Psoas muscle (tissue), 8 donors: Measurements from ENCODE around the gene EPB41L4B. TPM values are rescaled to one million over a fixed set of nuclear protein-coding genes. Genes with fewer than 3 reads are reported as not detected.
"Not testable (repeated sequence)": the region's sequence is repeated elsewhere in the genome, so short reads cannot be mapped to it uniquely, and the experiment has no call there.

Experiments used
- ATAC-seq, 4 donors: fragments of 200-7000 bp; cut with Tn5 transposase; one replicate each; pipeline ENCODE4 v1.9.1; 2020; ENCODE audit warnings: moderate library complexity in 3 of 4, mild to moderate bottlenecking in 2 of 4
- DNase-seq, 2 donors: peaks; one replicate each; pipeline ENCODE4 v3.0.0-alpha.2; 2020
- H3K27ac ChIP-seq: fragments of 200-600 bp; one replicate; pipeline ENCODE4 v1.8.0; 2022
- H3K27me3 ChIP-seq, 3 donors: fragments of 200-600 bp in 1 of 3; one replicate each; pipeline versions ENCODE4 v1.6.1 to v1.8.0; 2013 to 2022; ENCODE audit warnings: low read length in 2 of 3, mild to moderate bottlenecking in 2 of 3, moderate library complexity in 1 of 3; ENCODE audit not compliant: insufficient read depth in 3 of 3
- H3K36me3 ChIP-seq, 2 donors: fragments of 200-600 bp in 1 of 2; one replicate each; pipeline versions ENCODE4 v1.6.1 to v1.8.0; 2013 to 2022; ENCODE audit warnings: low read depth in 1 of 2, mild to moderate bottlenecking in 1 of 2, moderate library complexity in 1 of 2; ENCODE audit not compliant: insufficient read depth in 1 of 2
- H3K4me1 ChIP-seq: fragments of 200-600 bp; one replicate; pipeline ENCODE4 v1.8.0; 2022
- H3K4me3 ChIP-seq: fragments of 200-600 bp; one replicate; pipeline ENCODE4 v1.8.0; 2022; ENCODE audit warnings: mild to moderate bottlenecking
- H3K9me3 ChIP-seq: fragments of 200-600 bp; one replicate; pipeline ENCODE4 v1.8.0; 2022
- CTCF ChIP-seq: fragments of 200-600 bp; IDR thresholded peaks from one replicate; pipeline ENCODE4 v1.8.0; 2022; ENCODE audit warnings: antibody characterized with exemption
- WGBS, 3 donors: extraction: QIAGEN DNeasy Blood & Tissue Kit; methylation state at CpG; one replicate each; pipeline versions ENCODE4 v1.1.6 to v1.1.7; 2013; 5-methylcytosine and 5-hydroxymethylcytosine counted together
- intact Hi-C, 2 donors: fragments of 100-400 bp; cut with DNase I; formaldehyde crosslinking; loops; one replicate each; pipeline versions ENCODE4 v1.11.0 to v1.14.2; 2022
- polyA plus RNA-seq, 3 donors: library from polyadenylated mRNA; stranded (reverse); fragments of 200-250 nt; gene quantifications; one replicate each; pipeline ENCODE4 v1.2.3, GENCODE V29; 2013
- total RNA-seq, 4 donors: library from RNA; stranded (reverse); fragmentation: NEBNext Ultra II Directional in 2 of 4; extraction: Animal tissue kit (Norgen Biotek cat#: 25700) in 2 of 4; gene quantifications; one replicate each; pipeline versions ENCODE4 v1.2.1 to v1.2.4, GENCODE V29; 2021 to 2023
- donor health status: healthy with polysubstance abuse.
- donor health status: DM: no; HTN: no; CAD: no; lungs with moderate emphysema.
- donor health status: Bipolar disorder and iron deficiency.
- donor health status: healthy.
- donor health status: DM: yes; HTN: yes; CAD: no.
- donor health status: DM: no; HTN: no; CAD: no.
- donor health status: DM: no; HTN: no; CAD: no.
- donor health status: DM: yes; HTN: yes; CAD: no.

The EPB41L4B gene
- total and polyA plus RNA-seq, 7 donors: 0.33 to 4.6 (median 1.8) TPM

DNA sequence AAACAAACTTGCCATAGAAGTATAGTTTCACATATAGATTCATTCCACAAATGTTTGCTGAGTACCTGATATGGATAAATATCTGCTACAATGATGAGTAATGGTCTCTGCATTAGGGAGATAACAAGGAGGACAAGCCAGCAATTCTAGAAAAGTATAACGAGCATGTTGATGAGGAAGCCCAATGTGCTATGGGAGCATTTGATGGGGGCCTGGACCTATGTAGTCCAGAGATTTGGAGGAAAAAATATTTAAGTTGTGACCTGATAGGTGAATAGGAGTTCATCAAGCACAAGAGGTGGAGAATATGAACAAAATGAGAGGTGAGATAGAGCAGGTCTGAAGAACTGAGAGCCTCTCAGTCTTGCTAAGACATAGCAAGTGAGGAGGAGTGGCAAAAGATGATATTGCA is 186.7 kb downstream of the EPB41L4B start:
- ATAC-seq (no peak), DNase-seq (no peak)
- no peak for TF ChIP-seq CTCF
- no peaks in the 10 kb centered on the region for H3K36me3 ChIP-seq
- H3K9me3 ChIP-seq: no peaks in the 10 kb centered on the region
- WGBS, 3 donors: 88 to 100% (median 97%) methylated on average over 1 of the region's 1 CpG
- intact Hi-C loops: no loop called here
- H3K27ac ChIP-seq: no peak overlapping the region
- H3K4me1 ChIP-seq: no peaks in the 10 kb centered on the region
- H3K27me3 ChIP-seq: no peaks in the 10 kb centered on the region
- no peak overlapping the region for H3K4me3 ChIP-seq

GRCh38 chr9:109133533-109133932 is 187.3 kb downstream of the EPB41L4B start:
- Histone ChIP-seq H3K4me1 (no peaks in the 10 kb centered on the region), H3K9me3 (no peaks in the 10 kb centered on the region), H3K4me3 (no peak overlapping the region), H3K36me3 (no peaks in the 10 kb centered on the region), H3K27me3 (no peaks in the 10 kb centered on the region), H3K27ac (no peak overlapping the region)
- intact Hi-C loops: no loop called here
- 96 to 100% (median 96%) methylated on average over 2 of the region's 2 CpGs for WGBS, 3 donors
- ATAC-seq (no peak), DNase-seq (no peak)
- TF ChIP-seq CTCF: no peak

GRCh38 chr9:109132567-109133021 is 188.3 kb downstream of the EPB41L4B start:
- 61 to 74% (median 65%) methylated on average over 2 of the region's 2 CpGs for WGBS, 3 donors
- H3K27me3 ChIP-seq: no peaks in the 10 kb centered on the region
- H3K4me3 ChIP-seq: no peak overlapping the region
- no peaks in the 10 kb centered on the region for H3K4me1 ChIP-seq
- intact Hi-C loops: no loop called here
- TF ChIP-seq CTCF: no peak
- no peak for ATAC-seq
- no peak for DNase-seq
- no peak overlapping the region for H3K27ac ChIP-seq
- no peaks in the 10 kb centered on the region for H3K9me3 ChIP-seq
- H3K36me3 ChIP-seq: no peaks in the 10 kb centered on the region

GRCh38 chr9:109129470-109130197 is 191.2 kb downstream of the EPB41L4B start:
- no peak overlapping the region for H3K27ac ChIP-seq
- ATAC-seq (no peak), DNase-seq (no peak)
- no peaks in the 10 kb centered on the region for H3K27me3 ChIP-seq
- no peaks in the 10 kb centered on the region for H3K9me3 ChIP-seq
- 80 to 84% (median 81%) methylated on average over 6 of the region's 6 CpGs for WGBS, 3 donors
- H3K36me3 ChIP-seq: no peaks in the 10 kb centered on the region
- no peak overlapping the region for H3K4me3 ChIP-seq
- TF ChIP-seq CTCF: no peak
- H3K4me1 ChIP-seq: no peaks in the 10 kb centered on the region
- intact Hi-C loops: no loop called here

- ATAC-seq, DNase-seq, intact Hi-C loops, H3K36me3 ChIP-seq, H3K27ac ChIP-seq, H3K4me1 ChIP-seq, H3K4me3 ChIP-seq, H3K9me3 ChIP-seq, H3K27me3 ChIP-seq: not testable (repeated sequence)
- WGBS, 3 donors: 79 to 82% (median 80%) methylated on average over 4 of the region's 4 CpGs
Observed at GRCh38 chr9:109126671-109127070, 194.2 kb downstream of the EPB41L4B start.
